Activated T-cell treated with anti-CD3 and anti-CD28 coated beads for 48 hours (primary cell): ENCODE data around the gene MFAP3L.
"Not testable (repeated sequence)": the region's sequence is repeated elsewhere in the genome, so short reads cannot be mapped to it uniquely, and the experiment has no call there.

ENCODE experiments used
- DNase-seq: peaks from one replicate; pipeline ENCODE4 v3.0.0-alpha.2; 2020; ENCODE audit warnings: low read depth

The MFAP3L gene

GRCh38 chr4:169987327-169988228, 38.6 kb downstream of the MFAP3L start:
- DNase-seq, result no peak

GRCh38 chr4:169986369-169986768, 39.8 kb downstream of the MFAP3L start:
- no peak for DNase-seq

- no peak for DNase-seq
Measured at GRCh38 chr4:169985881-169986280, 40.3 kb downstream of the MFAP3L start.

GRCh38 chr4:169984745-169985144, 41.5 kb downstream of the MFAP3L start:
- no peak for DNase-seq

GRCh38 chr4:169984173-169984572, 42.0 kb downstream of the MFAP3L start:
- no peak for DNase-seq

GRCh38 chr4:169976951-169977350, 49.2 kb downstream of the MFAP3L start:
- DNase-seq, result no peak

- DNase-seq, result no peak
Measured at GRCh38 chr4:169975838-169976796, 50.1 kb downstream of the MFAP3L start.

GRCh38 chr4:169975131-169975837, 50.9 kb downstream of the MFAP3L start:
- no peak for DNase-seq

GRCh38 chr4:169971456-169972015, 54.7 kb downstream of the MFAP3L start:
- DNase-seq, result no peak

GRCh38 chr4:169968999-169969398, 57.2 kb downstream of the MFAP3L start:
- DNase-seq, result no peak

- no peak for DNase-seq
Measured at GRCh38 chr4:169963998-169964397, 62.2 kb downstream of the MFAP3L start.

GRCh38 chr4:169959254-169959653, 66.9 kb downstream of the MFAP3L start:
- DNase-seq, result no peak

GRCh38 chr4:169958629-169959028, 67.6 kb downstream of the MFAP3L start:
- no peak for DNase-seq

GRCh38 chr4:169957785-169958184, 68.4 kb downstream of the MFAP3L start:
- DNase-seq, result no peak

- DNase-seq, result no peak
Measured at GRCh38 chr4:169956091-169956843, 69.9 kb downstream of the MFAP3L start.

GRCh38 chr4:169955521-169955920, 70.7 kb downstream of the MFAP3L start:
- no peak for DNase-seq

- DNase-seq, result no peak
Measured at GRCh38 chr4:169952236-169953002, 73.8 kb downstream of the MFAP3L start.

GRCh38 chr4:169948271-169948670, 77.9 kb downstream of the MFAP3L start:
- no peak for DNase-seq

GRCh38 chr4:169945636-169946035, 80.6 kb downstream of the MFAP3L start:
- DNase-seq, result no peak

GRCh38 chr4:169943601-169944000, 82.6 kb downstream of the MFAP3L start:
- not testable (repeated sequence) for DNase-seq
